HG02763 (cell line): ENCODE data around the gene MRPL3.
A peak's percentile ranks its signal among the peaks of the same experiment; 100 is the strongest.

Source experiments
- ATAC-seq: cut with Tn5 transposase; IDR thresholded peaks from one replicate; pipeline ENCODE4 v1.9.1; 2021; ENCODE audit warnings: mild to moderate bottlenecking, moderate library complexity; ENCODE audit not compliant: unreplicated experiment

Gene MRPL3

GRCh38 chr3:131502530-131503319, at the start of gene MRPL3:
MRPL3 (minus strand) TSS chr3:131502971; CDS start chr3:131502821, 150 bp downstream.
- ATAC-seq: peak; percentile 98

GRCh38 chr3:131551761-131552160, 49.0 kb upstream of the MRPL3 start:
- ATAC-seq: no peak

- ATAC-seq: no peak
Observed at GRCh38 chr3:131550562-131551465, 48.0 kb upstream of the MRPL3 start.

GRCh38 chr3:131549340-131549739, 46.6 kb upstream of the MRPL3 start:
- ATAC-seq: no peak

GRCh38 chr3:131547585-131547984, 44.8 kb upstream of the MRPL3 start:
- no peak for ATAC-seq

- ATAC-seq: no peak
Observed at GRCh38 chr3:131546441-131546840, 43.7 kb upstream of the MRPL3 start.

- no peak for ATAC-seq
Observed at GRCh38 chr3:131544557-131544956, 41.8 kb upstream of the MRPL3 start.

GRCh38 chr3:131543714-131544113, 40.9 kb upstream of the MRPL3 start:
- no peak for ATAC-seq

- ATAC-seq: no peak
Observed at GRCh38 chr3:131541288-131541687, 38.5 kb upstream of the MRPL3 start.

- ATAC-seq: no peak
Observed at GRCh38 chr3:131540821-131541220, 38.0 kb upstream of the MRPL3 start.

GRCh38 chr3:131540143-131540542, 37.4 kb upstream of the MRPL3 start:
- no peak for ATAC-seq

- no peak for ATAC-seq
Observed at GRCh38 chr3:131538968-131539367, 36.2 kb upstream of the MRPL3 start.

- no peak for ATAC-seq
Observed at GRCh38 chr3:131537531-131537930, 34.8 kb upstream of the MRPL3 start.

- no peak for ATAC-seq
Observed at GRCh38 chr3:131535596-131535995, 32.8 kb upstream of the MRPL3 start.

GRCh38 chr3:131535131-131535530, 32.4 kb upstream of the MRPL3 start:
- no peak for ATAC-seq

GRCh38 chr3:131532645-131533044, 29.9 kb upstream of the MRPL3 start:
- ATAC-seq: no peak

- ATAC-seq: no peak
Observed at GRCh38 chr3:131530843-131531242, 28.1 kb upstream of the MRPL3 start.

- ATAC-seq: no peak
Observed at GRCh38 chr3:131530388-131530787, 27.6 kb upstream of the MRPL3 start.

GRCh38 chr3:131526801-131527347, 24.1 kb upstream of the MRPL3 start:
- ATAC-seq: no peak

- no peak for ATAC-seq
Observed at GRCh38 chr3:131518680-131519079, 15.9 kb upstream of the MRPL3 start.

- ATAC-seq: no peak
Observed at GRCh38 chr3:131505421-131505820, 2.6 kb upstream of the MRPL3 start.

- ATAC-seq: peak; percentile 3
Observed at GRCh38 chr3:131503320-131503635, 507 bp upstream of the MRPL3 start.
